Chondrocyte (in vitro differentiated cells): ENCODE measurements around the gene PTPRN2. TPM values are rescaled to one million over a fixed set of nuclear protein-coding genes. Genes with fewer than 3 reads are reported as not detected.

Source experiments
- DNase-seq: peaks from one replicate; pipeline ENCODE4 v3.0.0; 2021; ENCODE audit warnings: mixed read lengths, low spot score
- H3K27ac Mint-ChIP-seq: one replicate; pipeline ENCODE4 v1.8.0; 2021; ENCODE audit warnings: mild to moderate bottlenecking, moderate library complexity, mixed read lengths; ENCODE audit not compliant: unreplicated experiment
- H3K27me3 Mint-ChIP-seq: 2 replicates; pipeline ENCODE4 v1.8.0; 2021; ENCODE audit warnings: low read depth, mixed read lengths
- H3K36me3 Mint-ChIP-seq: 2 replicates; pipeline ENCODE4 v1.8.0; 2021; ENCODE audit warnings: low read depth, mixed read lengths
- H3K4me1 Mint-ChIP-seq: 2 replicates; pipeline ENCODE4 v1.8.0; 2021; ENCODE audit warnings: low read depth, mild to moderate bottlenecking, mixed read lengths
- H3K4me3 Mint-ChIP-seq: one replicate; pipeline ENCODE4 v1.8.0; 2021; ENCODE audit warnings: mild to moderate bottlenecking, moderate library complexity, mixed read lengths; ENCODE audit not compliant: unreplicated experiment
- H3K9me3 Mint-ChIP-seq: 2 replicates; pipeline ENCODE4 v1.8.0; 2021; ENCODE audit warnings: low read depth, mixed read lengths
- total RNA-seq: library from RNA; stranded (reverse); gene quantifications from 3 replicates; pipeline ENCODE4 v1.2.1, GENCODE V29; 2021
- TF ChIP-seq, protein P1 (sequence below): fragments of 200-600 bp; sonication (generic); IDR thresholded peaks from 2 replicates; pipeline ENCODE4 v1.5.0; 2021; ENCODE audit warnings: antibody characterized with exemption, mild to moderate bottlenecking, moderate library complexity

The PTPRN2 gene
- total RNA-seq, 1 donor from 2014 or later, result 0.30 TPM

DNA sequence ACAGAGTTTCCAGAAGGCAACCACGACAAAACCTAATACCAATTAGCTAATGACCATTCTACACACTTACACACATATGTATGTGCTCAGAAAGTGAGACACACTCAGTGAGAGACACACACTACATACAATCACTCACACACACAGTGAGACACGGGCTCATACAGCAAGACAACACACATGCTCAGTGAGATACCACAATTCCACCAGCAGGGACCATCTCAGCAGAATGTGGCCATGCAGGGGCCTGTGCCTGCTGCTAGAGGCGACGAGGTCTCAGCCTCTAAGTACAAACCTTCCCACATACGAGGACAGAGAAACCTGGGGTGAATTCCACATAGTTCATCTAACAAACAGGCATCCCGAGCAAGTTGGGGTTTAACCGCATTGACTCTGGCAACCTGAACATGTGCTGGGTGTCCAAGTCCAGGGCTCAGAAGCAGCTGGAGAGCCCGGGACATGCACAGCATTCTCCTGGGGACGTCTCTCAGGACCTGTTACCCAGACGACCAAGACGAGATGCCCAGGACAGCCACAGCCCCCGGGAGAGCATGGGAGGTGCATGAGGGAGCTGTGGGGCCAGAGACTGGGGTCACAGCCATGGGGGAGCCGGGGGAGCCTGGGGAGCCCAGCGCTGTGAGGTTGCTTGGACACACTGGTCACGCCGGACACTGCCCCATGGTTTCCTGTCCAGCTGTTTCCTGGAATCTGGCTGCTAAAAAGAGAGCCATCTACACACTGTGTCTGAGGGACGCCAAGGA lies 523.6 kb downstream of the PTPRN2 start:
- Mint-ChIP-seq H3K36me3 (no peaks in the 10 kb centered on the region), H3K27ac (no peak overlapping the region), H3K27me3 (no peaks in the 10 kb centered on the region), H3K9me3 (peaks cover 24% of the 10 kb centered on the region), H3K4me3 (no peak overlapping the region), H3K4me1 (no peaks in the 10 kb centered on the region)
- peak; percentile 69 for DNase-seq
- TF ChIP-seq, protein P1, sequence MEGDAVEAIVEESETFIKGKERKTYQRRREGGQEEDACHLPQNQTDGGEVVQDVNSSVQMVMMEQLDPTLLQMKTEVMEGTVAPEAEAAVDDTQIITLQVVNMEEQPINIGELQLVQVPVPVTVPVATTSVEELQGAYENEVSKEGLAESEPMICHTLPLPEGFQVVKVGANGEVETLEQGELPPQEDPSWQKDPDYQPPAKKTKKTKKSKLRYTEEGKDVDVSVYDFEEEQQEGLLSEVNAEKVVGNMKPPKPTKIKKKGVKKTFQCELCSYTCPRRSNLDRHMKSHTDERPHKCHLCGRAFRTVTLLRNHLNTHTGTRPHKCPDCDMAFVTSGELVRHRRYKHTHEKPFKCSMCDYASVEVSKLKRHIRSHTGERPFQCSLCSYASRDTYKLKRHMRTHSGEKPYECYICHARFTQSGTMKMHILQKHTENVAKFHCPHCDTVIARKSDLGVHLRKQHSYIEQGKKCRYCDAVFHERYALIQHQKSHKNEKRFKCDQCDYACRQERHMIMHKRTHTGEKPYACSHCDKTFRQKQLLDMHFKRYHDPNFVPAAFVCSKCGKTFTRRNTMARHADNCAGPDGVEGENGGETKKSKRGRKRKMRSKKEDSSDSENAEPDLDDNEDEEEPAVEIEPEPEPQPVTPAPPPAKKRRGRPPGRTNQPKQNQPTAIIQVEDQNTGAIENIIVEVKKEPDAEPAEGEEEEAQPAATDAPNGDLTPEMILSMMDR, result no peak

DNA sequence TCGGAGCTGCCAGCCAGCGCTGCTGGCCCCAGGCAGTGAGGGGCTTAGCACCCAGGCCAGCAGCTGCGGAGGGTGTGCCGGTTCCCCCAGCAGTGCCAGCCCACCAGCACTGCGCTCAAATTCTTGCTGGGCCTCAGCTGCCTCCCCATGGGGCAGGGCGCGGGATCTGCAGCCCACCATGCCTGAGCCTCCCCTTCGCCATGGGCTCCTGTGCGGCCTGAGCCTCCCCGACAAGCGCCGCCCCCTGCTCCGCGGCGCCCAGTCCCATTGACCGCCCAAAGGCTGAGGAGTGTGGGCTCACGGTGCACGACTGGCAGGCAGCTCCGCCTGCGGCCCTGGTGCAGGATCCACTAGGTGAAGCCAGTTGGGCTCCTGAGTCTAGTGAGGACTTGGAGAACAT lies 525.0 kb downstream of the PTPRN2 start:
- TF ChIP-seq, protein P1, result no peak
- Mint-ChIP-seq H3K27me3 (no peaks in the 10 kb centered on the region), H3K4me1 (no peaks in the 10 kb centered on the region), H3K27ac (no peak overlapping the region), H3K4me3 (no peak overlapping the region), H3K36me3 (no peaks in the 10 kb centered on the region), H3K9me3 (peaks cover 24% of the 10 kb centered on the region)
- DNase-seq, result peak; percentile 68

DNA sequence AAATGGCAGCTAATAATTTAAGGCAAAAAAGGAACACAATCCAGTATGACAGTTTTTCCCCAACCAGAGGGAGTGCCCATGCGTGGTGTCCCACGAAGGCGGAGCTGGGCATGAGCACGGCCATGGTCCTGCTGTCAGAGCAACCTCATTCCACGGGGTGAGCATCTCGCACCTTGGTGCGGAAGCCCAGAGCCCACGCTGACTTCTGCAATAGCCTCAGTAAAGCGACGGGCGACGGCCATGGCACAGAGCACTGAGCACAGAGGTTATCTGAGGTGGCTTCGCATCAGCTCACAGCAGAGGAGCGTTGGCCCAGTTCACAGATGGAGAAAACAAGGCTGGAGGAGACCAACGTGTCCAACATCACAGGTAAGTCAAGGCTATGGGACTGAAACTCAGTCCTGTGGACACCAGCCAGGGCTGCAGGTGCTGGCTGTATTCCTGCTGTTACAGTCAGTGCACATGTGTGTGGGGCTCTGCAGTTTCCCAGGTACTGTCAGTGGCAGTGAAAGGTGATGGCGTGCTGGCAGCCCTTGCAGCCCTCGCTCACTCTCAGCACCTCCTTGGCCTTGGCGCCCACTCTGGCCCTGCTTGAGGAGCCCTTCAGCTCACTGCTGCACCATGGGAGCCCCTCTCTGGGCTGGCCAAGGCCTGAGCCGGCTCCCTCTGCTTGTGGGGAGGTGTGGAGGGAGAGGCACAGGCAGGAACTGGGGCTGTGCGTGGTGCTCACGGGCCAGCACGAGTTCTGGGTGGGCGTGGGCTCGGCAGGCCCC lies 525.6 kb downstream of the PTPRN2 start:
- Mint-ChIP-seq H3K36me3 (no peaks in the 10 kb centered on the region), H3K27ac (no peak overlapping the region), H3K27me3 (no peaks in the 10 kb centered on the region), H3K4me1 (no peaks in the 10 kb centered on the region), H3K9me3 (peaks cover 25% of the 10 kb centered on the region), H3K4me3 (no peak overlapping the region)
- TF ChIP-seq, protein P1, result no peak
- peak; percentile 76 for DNase-seq

DNA sequence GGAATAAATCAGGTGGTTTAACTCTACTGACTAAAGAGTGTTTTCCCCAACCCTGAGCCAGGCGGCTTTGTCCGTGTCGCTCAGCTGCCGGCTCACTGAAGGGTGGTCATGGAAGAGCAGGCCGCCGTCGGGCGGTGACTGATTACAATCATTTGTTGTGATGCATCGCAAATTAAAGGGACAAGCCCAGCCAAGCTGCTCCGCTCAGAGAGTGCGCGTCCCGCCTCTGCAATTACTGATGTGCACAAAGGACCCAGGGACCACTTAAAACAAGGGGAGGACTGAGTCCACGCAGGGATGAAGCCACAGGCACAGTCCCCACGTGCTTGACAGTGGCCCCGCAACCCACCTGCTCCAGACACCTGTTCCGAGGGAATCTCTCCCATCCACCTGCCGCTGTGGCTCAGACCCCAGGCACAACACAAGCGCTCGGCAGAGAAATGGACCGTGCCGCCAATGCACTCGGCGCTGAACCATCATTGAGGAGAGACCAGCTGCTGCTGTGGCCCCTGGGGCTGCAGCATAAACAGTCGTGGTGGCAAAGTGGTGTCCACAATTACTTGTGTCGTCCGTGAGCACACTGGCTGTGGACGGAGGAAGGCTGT lies 526.5 kb downstream of the PTPRN2 start:
- TF ChIP-seq, protein P1, result no peak
- Mint-ChIP-seq H3K4me1 (no peaks in the 10 kb centered on the region), H3K36me3 (no peaks in the 10 kb centered on the region), H3K27ac (no peak overlapping the region), H3K9me3 (peaks cover 18% of the 10 kb centered on the region), H3K4me3 (no peak overlapping the region), H3K27me3 (no peaks in the 10 kb centered on the region)
- DNase-seq, result peak; percentile 72

DNA sequence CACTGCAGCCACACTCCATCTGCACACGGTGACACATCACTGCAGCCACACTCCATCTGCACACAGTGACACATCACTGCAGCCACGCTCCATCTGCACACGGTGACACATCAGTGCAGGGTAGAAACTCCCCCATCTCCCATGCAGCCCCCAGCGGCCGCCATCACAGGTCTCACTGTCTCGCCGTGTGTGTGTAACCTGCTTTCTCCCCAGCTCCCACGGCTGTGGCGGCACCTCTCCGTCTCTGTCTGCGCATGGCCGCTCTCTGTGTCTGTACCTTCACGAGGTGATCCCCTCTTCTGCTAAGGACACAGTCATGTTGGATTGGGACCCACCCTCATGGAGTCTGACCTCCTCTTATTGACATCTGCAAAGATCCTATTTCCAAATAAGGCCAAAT lies 527.4 kb downstream of the PTPRN2 start:
- peak; percentile 65 for DNase-seq
- no peak overlapping the region for H3K4me3 Mint-ChIP-seq
- H3K36me3 Mint-ChIP-seq, result no peaks in the 10 kb centered on the region
- no peak overlapping the region for H3K27ac Mint-ChIP-seq
- H3K9me3 Mint-ChIP-seq, result peaks cover 26% of the 10 kb centered on the region
- no peaks in the 10 kb centered on the region for H3K27me3 Mint-ChIP-seq
- H3K4me1 Mint-ChIP-seq, result no peaks in the 10 kb centered on the region
- TF ChIP-seq, protein P1, result no peak
